ENCODE data around the gene FABP3. TPM values are rescaled to one million over a fixed set of nuclear protein-coding genes. Genes with fewer than 3 reads are reported as not detected.

Gene FABP3
- total and polyA plus RNA-seq, 2 of the 13 experiments (the other 11 are each of a cell fraction or from before 2014, with no cell fraction given) = 0.21 to 0.24 TPM

- CTCF ChIA-PET (ENCODE audit: low intra/inter-chr PET ratio, low total read pairs) = no interaction called here
- H2AFZ ChIP-seq (ENCODE audit: low read length) = no peak overlapping the region
- no peak overlapping the region for H3K4me3 ChIP-seq (replicated peaks in 1 of 3; ENCODE audit: insufficient read depth in 1 of 3, low read depth in 2 of 3, low read length in 3 of 3)
- no peak overlapping the region for H3K4me2 ChIP-seq (ENCODE audit: low read depth, low read length)
- H3K9me3 ChIP-seq (ENCODE audit: low read length) = no peaks in the 10 kb centered on the region
- H3K4me1 ChIP-seq (ENCODE audit: insufficient read depth, low read length) = peaks cover 77% of the 10 kb centered on the region
- in situ Hi-C loops (cut with HindIII; ENCODE audit: extremely low pct_ligation_motif_present, low pct_unique_long_range_greater_than_20kb) (no loop called here), intact Hi-C loops (cut with micrococcal nuclease; ENCODE audit: unreplicated experiment) (no loop called here)
- TF ChIP-seq ZNF468 (CRISPR knock-in tag; IDR thresholded peaks at IDR 0.05) (no peak), ZNF768 (CRISPR knock-in tag; IDR thresholded peaks at IDR 0.05) (no peak), ARNT (IDR thresholded peaks at IDR 0.05) (no peak), EED (CRISPR knock-in tag; IDR thresholded peaks at IDR 0.05) (0 out of 2 replicates have a peak, but pooled peaks have one; percentile 26), ZNF782 (CRISPR knock-in tag; IDR thresholded peaks at IDR 0.05; ENCODE audit: borderline replicate concordance) (no peak)
- H4K20me1 ChIP-seq (ENCODE audit: insufficient read depth, low read length) = no peaks in the 10 kb centered on the region
- POLR2A ChIA-PET = interaction anchor here (1.7 to 2.5 kb wide), 3 partner anchors 20 to 78 kb away, joined by 7 to 15 read pairs (median 9); partner anchors contain the start of genes SNRNP40 and ZCCHC17
- no TSS peak for BruUV-seq (replicated peaks)
- no peak for DNase-seq (ENCODE audit: low spot score)
- no peak overlapping the region for H3K27ac ChIP-seq (ENCODE audit: extremely low read length, insufficient read depth, low read length)
- H3K9ac ChIP-seq (ENCODE audit: insufficient read depth, low read depth, low read length) = no peak overlapping the region
- ATAC-seq = no peak
- no peak for FAIRE-seq
- H3K79me2 ChIP-seq (ENCODE audit: insufficient read depth, low read length) = no peaks in the 10 kb centered on the region
- no peaks in the 10 kb centered on the region for H3K27me3 ChIP-seq (ENCODE audit: control insufficient read depth in 1 of 2, insufficient read depth in 2 of 2, low read length in 2 of 2)
- whole genome bisulfite sequencing (ENCODE audit: low lambda C conversion rate) = 83% methylated on average over 7 of the region's 7 CpGs
- H3K36me3 ChIP-seq (replicated peaks in 1 of 2; ENCODE audit: control insufficient read depth in 1 of 2, insufficient read depth in 2 of 2, low read length in 2 of 2) = no peaks in the 10 kb centered on the region
These were observed 1.8 kb upstream of the FABP3 start for GRCh38 chr1:31374511-31375196.

DNA sequence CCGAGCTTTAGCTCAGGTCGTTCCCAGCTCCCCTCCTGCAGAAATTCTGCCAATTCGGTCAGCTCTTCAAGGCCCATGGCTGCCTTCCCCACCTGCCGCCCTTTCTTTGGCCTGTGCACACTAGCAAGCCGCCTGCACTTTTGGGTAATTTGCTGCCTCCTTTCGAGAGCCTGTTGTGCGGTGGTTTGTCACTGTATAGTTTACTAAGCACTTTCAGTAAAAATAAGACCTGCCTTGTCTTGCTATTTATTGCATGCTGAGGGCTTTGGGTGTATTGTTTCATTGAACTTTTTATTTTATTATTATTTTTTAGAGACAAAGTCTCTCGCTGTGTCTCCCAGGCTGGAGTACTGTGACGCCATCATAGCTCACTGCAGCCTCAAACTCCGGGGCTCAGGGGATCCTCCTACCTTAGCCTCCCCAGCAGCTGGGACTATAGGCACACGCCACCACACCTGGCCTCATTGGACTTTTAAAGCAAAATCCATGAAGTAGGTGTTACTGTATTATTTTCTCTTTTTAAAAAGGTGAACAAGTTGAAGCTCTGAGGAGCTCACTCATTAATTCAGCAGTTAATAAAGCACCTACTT, 1.1 kb upstream of the FABP3 start:
- ChIA-PET CTCF (ENCODE audit: low intra/inter-chr PET ratio, low total read pairs) (no interaction called here), POLR2A (interaction anchor here (0.6 to 2.5 kb wide), 7 partner anchors 21 to 582 kb away, joined by 3 to 15 read pairs (median 4); partner anchors contain the start of genes SNRNP40 and ZCCHC17)
- H3K27ac ChIP-seq (ENCODE audit: extremely low read length, insufficient read depth, low read length) = peak overlapping the region; percentile 40
- DNase-seq (ENCODE audit: low spot score) (no peak), ATAC-seq (no peak), FAIRE-seq (no peak)
- in situ Hi-C loops (cut with HindIII; ENCODE audit: extremely low pct_ligation_motif_present, low pct_unique_long_range_greater_than_20kb) = no loop called here
- peak overlapping the region; percentile 96 for H3K4me2 ChIP-seq (ENCODE audit: low read depth, low read length)
- H3K4me3 ChIP-seq (replicated peaks in 1 of 3; ENCODE audit: insufficient read depth in 1 of 3, low read depth in 2 of 3, low read length in 3 of 3) = peak overlapping the region; percentile 36 to 64 (median 50); a peak in 5 of 6 replicates
- BruUV-seq (replicated peaks) = no TSS peak
- H2AFZ ChIP-seq (ENCODE audit: low read length) = no peak overlapping the region
- H3K9ac ChIP-seq (ENCODE audit: insufficient read depth, low read depth, low read length) = no peak overlapping the region
- H3K9me3 ChIP-seq (ENCODE audit: low read length) = no peaks in the 10 kb centered on the region
- H3K27me3 ChIP-seq (ENCODE audit: control insufficient read depth in 1 of 2, insufficient read depth in 2 of 2, low read length in 2 of 2) = no peaks in the 10 kb centered on the region
- no peaks in the 10 kb centered on the region for H4K20me1 ChIP-seq (ENCODE audit: insufficient read depth, low read length)
- no peaks in the 10 kb centered on the region for H3K36me3 ChIP-seq (replicated peaks in 1 of 2; ENCODE audit: control insufficient read depth in 1 of 2, insufficient read depth in 2 of 2, low read length in 2 of 2)
- H3K4me1 ChIP-seq (ENCODE audit: insufficient read depth, low read length) = peaks cover 77% of the 10 kb centered on the region
- WGBS (ENCODE audit: low lambda C conversion rate) = 26% methylated on average over 11 of the region's 11 CpGs
- H3K79me2 ChIP-seq (ENCODE audit: insufficient read depth, low read length) = no peaks in the 10 kb centered on the region
- intact Hi-C loops (cut with micrococcal nuclease; ENCODE audit: unreplicated experiment) = no loop called here
- TF ChIP-seq MTERF4 (CRISPR knock-in tag; IDR thresholded peaks at IDR 0.05) (peak; percentile 36; the same call in 1 of the 2 replicates), SP4 (CRISPR knock-in tag; IDR thresholded peaks at IDR 0.05) (0 out of 2 replicates have a peak, but pooled peaks have one; percentile 18), FOXJ3 (CRISPR knock-in tag; IDR thresholded peaks at IDR 0.05; ENCODE audit: borderline replicate concordance) (no peak), ATM (IDR thresholded peaks at IDR 0.05; ENCODE audit: borderline replicate concordance) (no peak), NKX3-1 (CRISPR knock-in tag; IDR thresholded peaks at IDR 0.05) (no peak), ZNF430 (CRISPR knock-in tag; IDR thresholded peaks at IDR 0.05) (0 out of 2 replicates have a peak, but pooled peaks have one; percentile 10), RFXAP (CRISPR knock-in tag; IDR thresholded peaks at IDR 0.05; ENCODE audit: borderline replicate concordance) (0 out of 2 replicates have a peak, but pooled peaks have one; percentile 1), SIN3A (IDR thresholded peaks at IDR 0.05; ENCODE audit: borderline replicate concordance, low read depth, low read length) (0 out of 2 replicates have a peak, but pooled peaks have one; percentile 13)
- TF ChIP-seq, protein P1, sequence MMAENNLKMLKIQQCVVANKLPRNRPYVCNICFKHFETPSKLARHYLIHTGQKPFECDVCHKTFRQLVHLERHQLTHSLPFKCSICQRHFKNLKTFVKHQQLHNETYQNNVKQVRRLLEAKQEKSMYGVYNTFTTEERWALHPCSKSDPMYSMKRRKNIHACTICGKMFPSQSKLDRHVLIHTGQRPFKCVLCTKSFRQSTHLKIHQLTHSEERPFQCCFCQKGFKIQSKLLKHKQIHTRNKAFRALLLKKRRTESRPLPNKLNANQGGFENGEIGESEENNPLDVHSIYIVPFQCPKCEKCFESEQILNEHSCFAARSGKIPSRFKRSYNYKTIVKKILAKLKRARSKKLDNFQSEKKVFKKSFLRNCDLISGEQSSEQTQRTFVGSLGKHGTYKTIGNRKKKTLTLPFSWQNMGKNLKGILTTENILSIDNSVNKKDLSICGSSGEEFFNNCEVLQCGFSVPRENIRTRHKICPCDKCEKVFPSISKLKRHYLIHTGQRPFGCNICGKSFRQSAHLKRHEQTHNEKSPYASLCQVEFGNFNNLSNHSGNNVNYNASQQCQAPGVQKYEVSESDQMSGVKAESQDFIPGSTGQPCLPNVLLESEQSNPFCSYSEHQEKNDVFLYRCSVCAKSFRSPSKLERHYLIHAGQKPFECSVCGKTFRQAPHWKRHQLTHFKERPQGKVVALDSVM (CRISPR knock-in tag; IDR thresholded peaks at IDR 0.05) = peak; percentile 76; the same call in 1 of the 2 replicates
- TF ChIP-seq, protein P2, sequence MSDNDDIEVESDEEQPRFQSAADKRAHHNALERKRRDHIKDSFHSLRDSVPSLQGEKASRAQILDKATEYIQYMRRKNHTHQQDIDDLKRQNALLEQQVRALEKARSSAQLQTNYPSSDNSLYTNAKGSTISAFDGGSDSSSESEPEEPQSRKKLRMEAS (IDR thresholded peaks at IDR 0.05) = peak; percentile 12; the same call in 1 of the 2 replicates
